K562 (cell line): Measurements from ENCODE around the gene RALGPS1. TPM values are rescaled to one million over a fixed set of nuclear protein-coding genes. Genes with fewer than 3 reads are reported as not detected.

Experiments
- ATAC-seq: fragments of 200-7000 bp; cut with Tn5 transposase; 3 replicates; pipeline ENCODE4 v1.9.1; 2020; ENCODE audit warnings: moderate library complexity
- BruUV-seq: library from RNA; stranded (reverse); fragments of 400-500 nt; replicated peaks from 2 replicates; lab custom pipeline; 2021; lab: Mats Ljungman, UMichigan
- CTCF ChIA-PET: fragments of 300-600 bp; formaldehyde crosslinking; extraction: SDS; loops from one replicate; lab custom pipeline; 2021; ENCODE audit warnings: low intra/inter-chr PET ratio; lab: Yijun Ruan, JAX
- POLR2A ChIA-PET: fragments of 300-600, 350-650 bp; sonication (Branson Sonifier 250); formaldehyde crosslinking; extraction: SDS; loops from one replicate; lab custom pipeline; 2021; ENCODE audit warnings: antibody characterized with exemption, inconsistent platforms; lab: Yijun Ruan, JAX
- DNase-seq, 4 experiments: peaks; one replicate each; pipeline versions ENCODE4 v3.0.0 to v3.0.0-alpha.2; 2011 to 2018; ENCODE audit warnings: low spot score in 3 of 4, mixed read lengths in 3 of 4; ENCODE audit errors: extremely low read depth in 1 of 4
- FAIRE-seq: peaks from 2 replicates; lab custom pipeline; 2011; peaks lifted over from hg19 to GRCh38; lab: Jason Lieb, UNC
- H2AFZ ChIP-seq: 2 replicates; pipeline ENCODE4 v1.6.0; 2011; ENCODE audit warnings: low read depth, low read length, control low read depth, inconsistent platforms
- H3K27ac ChIP-seq: fragments of 200-600 bp; 3 replicates; pipeline ENCODE4 v1.8.0; 2011; ENCODE audit warnings: low read depth, mild to moderate bottlenecking, control low read depth, inconsistent platforms, low read length, moderate library complexity, mixed read lengths; ENCODE audit errors: extremely low read depth
- H3K27me3 ChIP-seq, 2 experiments: fragments of 300-600 bp in 1 of 2; 2 replicates in 1 of 2; 3 replicates in 1 of 2; pipeline versions ENCODE4 v1.6.0 to v1.8.0; 2011; ENCODE audit warnings: inconsistent platforms in 2 of 2, low read length in 2 of 2, mild to moderate bottlenecking in 1 of 2, mixed read lengths in 1 of 2, moderate library complexity in 1 of 2; ENCODE audit not compliant: control insufficient read depth in 2 of 2, insufficient read depth in 2 of 2
- H3K36me3 ChIP-seq: fragments of 300-600 bp; 3 replicates; pipeline ENCODE4 v1.8.0; 2011; ENCODE audit warnings: mild to moderate bottlenecking, low read length, inconsistent platforms; ENCODE audit not compliant: control insufficient read depth, insufficient read depth
- H3K4me1 ChIP-seq, 2 experiments: fragments of 200-600 bp in 1 of 2; replicated peaks in 1 of 2; 2 replicates in 1 of 2; 3 replicates in 1 of 2; pipeline versions ENCODE4 v1.5.1 to v1.8.0; 2011; ENCODE audit warnings: inconsistent platforms in 2 of 2, low read length in 2 of 2, mild to moderate bottlenecking in 1 of 2, mixed read lengths in 1 of 2, moderate library complexity in 1 of 2; ENCODE audit not compliant: control insufficient read depth in 2 of 2, insufficient read depth in 2 of 2
- H3K4me2 ChIP-seq: 2 replicates; pipeline ENCODE4 v1.6.1; 2011; ENCODE audit warnings: low read length, control low read depth, inconsistent platforms, mixed read lengths; ENCODE audit not compliant: insufficient read depth
- H3K4me3 ChIP-seq: fragments of 200-600 bp; sonication (generic), shearing (Covaris generic); 2 replicates; pipeline ENCODE4 v1.5.1; 2016; ENCODE audit warnings: control low read depth, inconsistent platforms
- H3K79me2 ChIP-seq: fragments of 200-600 bp; 3 replicates; pipeline ENCODE4 v1.8.0; 2011; ENCODE audit warnings: low read length, inconsistent platforms; ENCODE audit not compliant: control insufficient read depth, insufficient read depth
- H3K9ac ChIP-seq, 2 experiments: 2 replicates each; pipeline versions ENCODE4 v1.6.0 to v1.6.1; 2011; ENCODE audit warnings: low read depth in 2 of 2, low read length in 2 of 2, control low read depth in 1 of 2, inconsistent platforms in 1 of 2, mild to moderate bottlenecking in 1 of 2, mixed read lengths in 1 of 2; ENCODE audit not compliant: insufficient read depth in 1 of 2
- H3K9me1 ChIP-seq: one replicate; pipeline ENCODE4 v1.6.0; 2011; ENCODE audit warnings: inconsistent platforms, mild to moderate bottlenecking, low read length, moderate library complexity; ENCODE audit not compliant: control insufficient read depth, insufficient read depth
- H3K9me3 ChIP-seq: replicated peaks from 2 replicates; pipeline ENCODE4 v1.5.1; 2011; ENCODE audit warnings: low read depth, low read length, inconsistent platforms; ENCODE audit not compliant: control insufficient read depth, insufficient read depth
- H4K20me1 ChIP-seq: replicated peaks from 2 replicates; pipeline ENCODE4 v1.6.1; 2011; ENCODE audit warnings: low read length, inconsistent platforms, mixed read lengths; ENCODE audit not compliant: control insufficient read depth, insufficient read depth
- ARID1B ChIP-seq: fragments of 450-650 bp; IDR thresholded peaks from 2 replicates; pipeline ENCODE4 v1.6.1; 2016; ENCODE audit warnings: antibody characterized with exemption, mild to moderate bottlenecking, inconsistent platforms
- COPS2 ChIP-seq: fragments of 450-650 bp; conservative IDR thresholded peaks from 2 replicates; pipeline ENCODE4 v1.6.1; 2016; ENCODE audit warnings: mild to moderate bottlenecking, moderate library complexity
- GTF2E2 ChIP-seq: fragments of 200-800 bp; sonication (Bioruptor generic); IDR thresholded peaks from 2 replicates; pipeline ENCODE4 v1.6.1; 2016; ENCODE audit warnings: missing genetic modification characterization, missing compliant biosample characterization
- HMBOX1 ChIP-seq: sonication (generic); IDR thresholded peaks from 2 replicates; pipeline ENCODE4 v1.6.1; 2016
- JUN ChIP-seq, 2 experiments: sonication (generic) in 1 of 2; formaldehyde crosslinking in 1 of 2; IDR thresholded peaks; 2 replicates each; pipeline versions ENCODE4 v1.6.1 to v1.8.0; 2012 to 2022; ENCODE audit warnings: borderline replicate concordance in 2 of 2, mild to moderate bottlenecking in 2 of 2, improper control_type of control experiment in 1 of 2, low read depth in 1 of 2, low read length in 1 of 2, missing genetic modification reagents in 1 of 2
- L3MBTL2 ChIP-seq: fragments of 450-650 bp; IDR thresholded peaks from 2 replicates; pipeline ENCODE4 v1.6.1; 2016; ENCODE audit warnings: mild to moderate bottlenecking, moderate library complexity
- SMAD1 ChIP-seq: fragments of 150-350 bp; IDR thresholded peaks from 2 replicates; pipeline ENCODE4 v1.6.1; 2014; ENCODE audit warnings: low read length, low read depth; ENCODE audit not compliant: partially characterized antibody
- WGBS: fragments of 100-300 bp; shearing (Covaris generic); methylation state at CpG from one replicate; pipeline ENCODE4 v1.1.6; 2016; ENCODE audit warnings: low coverage, mixed read lengths; ENCODE audit not compliant: insufficient coverage; ENCODE audit errors: missing lambda C conversion rate; 5-methylcytosine and 5-hydroxymethylcytosine counted together
- in situ Hi-C: fragments of 300-500 bp; cut with MboI; formaldehyde crosslinking; loops from 4 replicates; pipeline ENCODE4 v1.15.0; 2018; ENCODE audit warnings: inconsistent platforms, mixed read lengths
- intact Hi-C: fragments of 100-400 bp; cut with micrococcal nuclease; formaldehyde crosslinking; loops from 2 replicates; pipeline ENCODE4 v1.14.2; 2022
- polyA plus RNA-seq, 8 experiments: library from polyadenylated mRNA; depleted of rRNA in 4 of 8; stranded (reverse) in 5 of 8; unstranded in 3 of 8; fragments of >200 nt; fragmentation: Nextera tagmentation in 2 of 8; fragmentation: Illumina TruSeq in 1 of 8; extraction: Ambion mirVana in 2 of 8; extraction: Trizol in 1 of 8; gene quantifications; 2 replicates each; pipeline versions ENCODE4 v1.2.1 to v1.2.3, GENCODE V29; 2011 to 2014; ENCODE audit warnings: inconsistent platforms in 1 of 8, missing spikeins in 1 of 8
- total RNA-seq, 7 experiments: library from RNA; depleted of rRNA in 6 of 7; stranded (reverse); fragments of >200 nt in 6 of 7; fragmentation: Illumina TruSeq in 2 of 7; extraction: Trizol in 2 of 7; gene quantifications; 2 replicates each; pipeline versions ENCODE4 v1.2.1 to v1.2.3, GENCODE V29; 2011 to 2021; ENCODE audit warnings: low replicate concordance in 1 of 7
- TF ChIP-seq, protein P1 (sequence below): fragments of 450-650 bp; IDR thresholded peaks from 2 replicates; pipeline ENCODE4 v1.6.1; 2016; ENCODE audit warnings: mild to moderate bottlenecking, moderate library complexity

Gene RALGPS1
- total and polyA plus RNA-seq, 9 of the 15 experiments (the other 6 are each of a cell fraction or from before 2014, with no cell fraction given) = 0.04 to 2.6 (median 1.5) TPM

DNA sequence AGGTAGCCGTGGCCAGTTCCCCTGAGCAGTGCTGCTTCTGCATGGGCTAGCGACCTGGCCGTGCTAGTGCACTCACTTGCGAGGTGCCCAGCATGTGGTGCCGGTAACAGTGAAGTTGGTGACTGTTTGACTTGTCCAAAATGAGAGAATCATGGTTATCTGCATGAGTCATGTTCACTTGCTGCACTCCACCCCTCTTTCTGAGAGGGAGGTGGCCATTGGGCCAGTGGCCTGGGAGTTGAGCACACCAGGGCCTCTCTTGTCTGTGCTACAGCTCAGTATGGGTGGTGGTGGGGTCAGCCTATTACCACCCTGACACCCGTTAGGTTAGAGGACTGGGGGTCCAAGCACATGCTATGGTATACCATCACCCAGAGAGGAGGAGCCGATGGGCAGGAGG is 294.6 kb downstream of the RALGPS1 start:
- Histone ChIP-seq H3K9ac (peak overlapping the region in 1 of 2 experiments; percentile 75; a peak in 2 of 4 replicates), H3K27ac (no peak overlapping the region), H3K9me3 (no peaks in the 10 kb centered on the region), H3K36me3 (no peaks in the 10 kb centered on the region), H2AFZ (no peak overlapping the region), H3K27me3 (peaks cover 15 to 80% of the 10 kb centered on the region in 2 experiments; a peak in 4 of 5 replicates), H3K4me3 (no peak overlapping the region), H3K4me1 (peaks cover 18 to 22% of the 10 kb centered on the region in 2 experiments; a peak in 4 of 5 replicates), H4K20me1 (peaks cover 11% of the 10 kb centered on the region), H3K4me2 (peak overlapping the region; percentile 36; the same call in 1 of the 2 replicates), H3K9me1 (no peaks in the 10 kb centered on the region), H3K79me2 (no peaks in the 10 kb centered on the region)
- POLR2A ChIA-PET = interaction anchor here (0.6 to 0.8 kb wide), 2 partner anchors 140 to 235 kb away, joined by 3 read pairs; no protein-coding TSS in a partner anchor
- no TSS peak for BruUV-seq
- intact Hi-C loops (loop anchor here (5.0 kb wide), 1 partner anchor 153 kb away; no protein-coding TSS in a partner anchor), in situ Hi-C loops (loop anchor here (10.0 kb wide), 1 partner anchor 376 kb away; no protein-coding TSS in a partner anchor)
- FAIRE-seq (peak; percentile 88), DNase-seq (peak; percentile 54 to 64 (median 56)), ATAC-seq (peak; percentile 83)
- 11% methylated on average over 7 of the region's 7 CpGs for WGBS
- CTCF ChIA-PET = no interaction called here
- TF ChIP-seq HMBOX1 (peak; percentile 29; the same call in 1 of the 2 replicates), COPS2 (no peak), L3MBTL2 (peak; percentile 35; the same call in 1 of the 2 replicates), ARID1B (peak; percentile 28; the same call in 1 of the 2 replicates), SMAD1 (no peak), JUN (IDR thresholded peaks at IDR 0.05; ENCODE audit: borderline replicate concordance, low read depth, low read length) (0 out of 2 replicates have a peak, but pooled peaks have one; percentile 32), JUN (CRISPR knock-in tag; IDR thresholded peaks at IDR 0.05; ENCODE audit: borderline replicate concordance) (no peak), GTF2E2 (tag) (no peak)
- TF ChIP-seq, protein P1, sequence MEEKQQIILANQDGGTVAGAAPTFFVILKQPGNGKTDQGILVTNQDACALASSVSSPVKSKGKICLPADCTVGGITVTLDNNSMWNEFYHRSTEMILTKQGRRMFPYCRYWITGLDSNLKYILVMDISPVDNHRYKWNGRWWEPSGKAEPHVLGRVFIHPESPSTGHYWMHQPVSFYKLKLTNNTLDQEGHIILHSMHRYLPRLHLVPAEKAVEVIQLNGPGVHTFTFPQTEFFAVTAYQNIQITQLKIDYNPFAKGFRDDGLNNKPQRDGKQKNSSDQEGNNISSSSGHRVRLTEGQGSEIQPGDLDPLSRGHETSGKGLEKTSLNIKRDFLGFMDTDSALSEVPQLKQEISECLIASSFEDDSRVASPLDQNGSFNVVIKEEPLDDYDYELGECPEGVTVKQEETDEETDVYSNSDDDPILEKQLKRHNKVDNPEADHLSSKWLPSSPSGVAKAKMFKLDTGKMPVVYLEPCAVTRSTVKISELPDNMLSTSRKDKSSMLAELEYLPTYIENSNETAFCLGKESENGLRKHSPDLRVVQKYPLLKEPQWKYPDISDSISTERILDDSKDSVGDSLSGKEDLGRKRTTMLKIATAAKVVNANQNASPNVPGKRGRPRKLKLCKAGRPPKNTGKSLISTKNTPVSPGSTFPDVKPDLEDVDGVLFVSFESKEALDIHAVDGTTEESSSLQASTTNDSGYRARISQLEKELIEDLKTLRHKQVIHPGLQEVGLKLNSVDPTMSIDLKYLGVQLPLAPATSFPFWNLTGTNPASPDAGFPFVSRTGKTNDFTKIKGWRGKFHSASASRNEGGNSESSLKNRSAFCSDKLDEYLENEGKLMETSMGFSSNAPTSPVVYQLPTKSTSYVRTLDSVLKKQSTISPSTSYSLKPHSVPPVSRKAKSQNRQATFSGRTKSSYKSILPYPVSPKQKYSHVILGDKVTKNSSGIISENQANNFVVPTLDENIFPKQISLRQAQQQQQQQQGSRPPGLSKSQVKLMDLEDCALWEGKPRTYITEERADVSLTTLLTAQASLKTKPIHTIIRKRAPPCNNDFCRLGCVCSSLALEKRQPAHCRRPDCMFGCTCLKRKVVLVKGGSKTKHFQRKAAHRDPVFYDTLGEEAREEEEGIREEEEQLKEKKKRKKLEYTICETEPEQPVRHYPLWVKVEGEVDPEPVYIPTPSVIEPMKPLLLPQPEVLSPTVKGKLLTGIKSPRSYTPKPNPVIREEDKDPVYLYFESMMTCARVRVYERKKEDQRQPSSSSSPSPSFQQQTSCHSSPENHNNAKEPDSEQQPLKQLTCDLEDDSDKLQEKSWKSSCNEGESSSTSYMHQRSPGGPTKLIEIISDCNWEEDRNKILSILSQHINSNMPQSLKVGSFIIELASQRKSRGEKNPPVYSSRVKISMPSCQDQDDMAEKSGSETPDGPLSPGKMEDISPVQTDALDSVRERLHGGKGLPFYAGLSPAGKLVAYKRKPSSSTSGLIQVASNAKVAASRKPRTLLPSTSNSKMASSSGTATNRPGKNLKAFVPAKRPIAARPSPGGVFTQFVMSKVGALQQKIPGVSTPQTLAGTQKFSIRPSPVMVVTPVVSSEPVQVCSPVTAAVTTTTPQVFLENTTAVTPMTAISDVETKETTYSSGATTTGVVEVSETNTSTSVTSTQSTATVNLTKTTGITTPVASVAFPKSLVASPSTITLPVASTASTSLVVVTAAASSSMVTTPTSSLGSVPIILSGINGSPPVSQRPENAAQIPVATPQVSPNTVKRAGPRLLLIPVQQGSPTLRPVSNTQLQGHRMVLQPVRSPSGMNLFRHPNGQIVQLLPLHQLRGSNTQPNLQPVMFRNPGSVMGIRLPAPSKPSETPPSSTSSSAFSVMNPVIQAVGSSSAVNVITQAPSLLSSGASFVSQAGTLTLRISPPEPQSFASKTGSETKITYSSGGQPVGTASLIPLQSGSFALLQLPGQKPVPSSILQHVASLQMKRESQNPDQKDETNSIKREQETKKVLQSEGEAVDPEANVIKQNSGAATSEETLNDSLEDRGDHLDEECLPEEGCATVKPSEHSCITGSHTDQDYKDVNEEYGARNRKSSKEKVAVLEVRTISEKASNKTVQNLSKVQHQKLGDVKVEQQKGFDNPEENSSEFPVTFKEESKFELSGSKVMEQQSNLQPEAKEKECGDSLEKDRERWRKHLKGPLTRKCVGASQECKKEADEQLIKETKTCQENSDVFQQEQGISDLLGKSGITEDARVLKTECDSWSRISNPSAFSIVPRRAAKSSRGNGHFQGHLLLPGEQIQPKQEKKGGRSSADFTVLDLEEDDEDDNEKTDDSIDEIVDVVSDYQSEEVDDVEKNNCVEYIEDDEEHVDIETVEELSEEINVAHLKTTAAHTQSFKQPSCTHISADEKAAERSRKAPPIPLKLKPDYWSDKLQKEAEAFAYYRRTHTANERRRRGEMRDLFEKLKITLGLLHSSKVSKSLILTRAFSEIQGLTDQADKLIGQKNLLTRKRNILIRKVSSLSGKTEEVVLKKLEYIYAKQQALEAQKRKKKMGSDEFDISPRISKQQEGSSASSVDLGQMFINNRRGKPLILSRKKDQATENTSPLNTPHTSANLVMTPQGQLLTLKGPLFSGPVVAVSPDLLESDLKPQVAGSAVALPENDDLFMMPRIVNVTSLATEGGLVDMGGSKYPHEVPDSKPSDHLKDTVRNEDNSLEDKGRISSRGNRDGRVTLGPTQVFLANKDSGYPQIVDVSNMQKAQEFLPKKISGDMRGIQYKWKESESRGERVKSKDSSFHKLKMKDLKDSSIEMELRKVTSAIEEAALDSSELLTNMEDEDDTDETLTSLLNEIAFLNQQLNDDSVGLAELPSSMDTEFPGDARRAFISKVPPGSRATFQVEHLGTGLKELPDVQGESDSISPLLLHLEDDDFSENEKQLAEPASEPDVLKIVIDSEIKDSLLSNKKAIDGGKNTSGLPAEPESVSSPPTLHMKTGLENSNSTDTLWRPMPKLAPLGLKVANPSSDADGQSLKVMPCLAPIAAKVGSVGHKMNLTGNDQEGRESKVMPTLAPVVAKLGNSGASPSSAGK = 0 out of 2 replicates have a peak, but pooled peaks have one; percentile 24
